Endothelial cell of umbilical vein (primary cell): ENCODE measurements around the gene CTDP1. TPM values are rescaled to one million over a fixed set of nuclear protein-coding genes. Genes with fewer than 3 reads are reported as not detected.

ENCODE experiments used
- BruUV-seq: library from RNA; stranded (reverse); fragments of 400-500 nt; replicated peaks from 2 replicates; lab custom pipeline; 2021; lab: Mats Ljungman, UMichigan
- CTCF ChIA-PET: fragments of 300-600, 350-600 bp; sonication (Branson Sonifier 250); formaldehyde crosslinking; loops from one replicate; lab custom pipeline; 2021; ENCODE audit warnings: antibody characterized with exemption, inconsistent platforms; lab: Charles Lee
- POLR2A ChIA-PET: fragments of 300-600, 350-600 bp; sonication (Branson Sonifier 250); formaldehyde crosslinking; loops from one replicate; lab custom pipeline; 2021; ENCODE audit warnings: antibody characterized with exemption, inconsistent platforms; lab: Charles Lee
- DNase-seq: peaks from one replicate; pipeline ENCODE4 v3.0.0-alpha.2; 2011; ENCODE audit warnings: low read depth, low spot score
- FAIRE-seq: peaks from 2 replicates; lab custom pipeline; 2011; peaks lifted over from hg19 to GRCh38; lab: Jason Lieb, UNC
- H2AFZ ChIP-seq: 2 replicates; pipeline ENCODE4 v1.6.0; 2012; ENCODE audit warnings: low read depth, low read length, control low read depth, inconsistent platforms
- H3K27ac ChIP-seq: 2 replicates; pipeline ENCODE4 v1.5.1; 2011; ENCODE audit warnings: low read depth, mild to moderate bottlenecking, control low read depth, low read length, moderate library complexity; ENCODE audit not compliant: insufficient read depth
- H3K27me3 ChIP-seq, 2 experiments: 2 replicates each; pipeline versions ENCODE4 v1.6.0 to v1.6.1; 2011; ENCODE audit warnings: low read length in 2 of 2, mixed read lengths in 1 of 2; ENCODE audit not compliant: control insufficient read depth in 2 of 2, insufficient read depth in 2 of 2
- H3K36me3 ChIP-seq, 2 experiments: 2 replicates in 1 of 2; 3 replicates in 1 of 2; pipeline ENCODE4 v1.5.1; 2011; ENCODE audit warnings: low read length in 2 of 2, mild to moderate bottlenecking in 1 of 2, moderate library complexity in 1 of 2; ENCODE audit not compliant: control insufficient read depth in 2 of 2, insufficient read depth in 2 of 2; ENCODE audit errors: extremely low read depth in 1 of 2
- H3K4me1 ChIP-seq: 3 replicates; pipeline ENCODE4 v1.5.1; 2011; ENCODE audit warnings: mild to moderate bottlenecking, low read length; ENCODE audit not compliant: control insufficient read depth, insufficient read depth; ENCODE audit errors: extremely low read depth
- H3K4me2 ChIP-seq: 2 replicates; pipeline ENCODE4 v1.6.1; 2011; ENCODE audit warnings: low read length, control low read depth, mixed read lengths; ENCODE audit not compliant: insufficient read depth
- H3K4me3 ChIP-seq, 3 experiments: fragments of 200-600 bp in 1 of 3; sonication (generic), shearing (Covaris generic) in 1 of 3; replicated peaks in 1 of 3; 2 replicates each; pipeline ENCODE4 v1.5.1; 2011 to 2016; ENCODE audit warnings: control low read depth in 3 of 3, low read length in 3 of 3, mild to moderate bottlenecking in 2 of 3, inconsistent platforms in 1 of 3, low read depth in 1 of 3, moderate library complexity in 1 of 3; ENCODE audit not compliant: insufficient read depth in 1 of 3
- H3K79me2 ChIP-seq: 2 replicates; pipeline ENCODE4 v1.6.0; 2012; ENCODE audit warnings: low read length, inconsistent platforms; ENCODE audit not compliant: control insufficient read depth, insufficient read depth
- H3K9ac ChIP-seq: replicated peaks from 2 replicates; pipeline ENCODE3; 2011; ENCODE audit warnings: low read length, control low read depth; ENCODE audit not compliant: insufficient read depth; ENCODE audit errors: extremely low read depth
- H3K9me1 ChIP-seq: replicated peaks from 3 replicates; pipeline ENCODE4 v1.6.0; 2011; ENCODE audit warnings: mild to moderate bottlenecking, low read length; ENCODE audit not compliant: control insufficient read depth, insufficient read depth; ENCODE audit errors: extremely low read depth
- H3K9me3 ChIP-seq: replicated peaks from 2 replicates; pipeline ENCODE4 v1.5.1; 2012; ENCODE audit warnings: low read length, inconsistent platforms; ENCODE audit not compliant: control insufficient read depth, insufficient read depth
- H4K20me1 ChIP-seq: replicated peaks from 2 replicates; pipeline ENCODE3; 2011; ENCODE audit warnings: mild to moderate bottlenecking, low read length; ENCODE audit not compliant: control insufficient read depth, insufficient read depth; ENCODE audit errors: extremely low read depth
- CTCF ChIP-seq, 2 donors: IDR thresholded peaks; 1 replicate in 1 of 2; 2 replicates in 1 of 2; pipeline ENCODE4 v1.5.1; 2011; ENCODE audit warnings: low read length in 2 of 2, mild to moderate bottlenecking in 2 of 2, moderate library complexity in 2 of 2, control low read depth in 1 of 2, inconsistent platforms in 1 of 2, low read depth in 1 of 2; ENCODE audit not compliant: insufficient read depth in 1 of 2; ENCODE audit errors: extremely low read depth in 1 of 2
- EZH2 ChIP-seq: IDR thresholded peaks from 2 replicates; pipeline ENCODE4 v1.6.1; 2012; ENCODE audit warnings: borderline replicate concordance, low read depth, mild to moderate bottlenecking, moderate library complexity, low read length, inconsistent platforms; ENCODE audit not compliant: severe bottlenecking
- FOS ChIP-seq: IDR thresholded peaks from 2 replicates; pipeline ENCODE4 v1.6.1; 2011; ENCODE audit warnings: mild to moderate bottlenecking, low read length, moderate library complexity, borderline replicate concordance; ENCODE audit not compliant: insufficient read depth
- GATA2 ChIP-seq: IDR thresholded peaks from 2 replicates; pipeline ENCODE4 v1.7.0; 2011; ENCODE audit warnings: low read depth, mild to moderate bottlenecking, moderate library complexity, mixed read lengths, low read length; ENCODE audit not compliant: insufficient read length, insufficient read depth
- JUN ChIP-seq: IDR thresholded peaks from 2 replicates; pipeline ENCODE4 v1.6.1; 2011; ENCODE audit warnings: borderline replicate concordance, low read depth; ENCODE audit not compliant: insufficient read length, insufficient read depth
- MAX ChIP-seq: IDR thresholded peaks from 2 replicates; pipeline ENCODE4 v1.6.1; 2011; ENCODE audit not compliant: insufficient read depth, insufficient read length
- MYC ChIP-seq: IDR thresholded peaks from one replicate; pipeline ENCODE4 v1.6.1; 2011; ENCODE audit warnings: mild to moderate bottlenecking, low read depth, low read length
- POLR2A ChIP-seq: IDR thresholded peaks from 2 replicates; pipeline ENCODE4 v1.6.1; 2012; ENCODE audit warnings: low read depth, mild to moderate bottlenecking, control low read depth, low read length
- POLR2AphosphoS5 ChIP-seq: IDR thresholded peaks from 2 replicates; pipeline ENCODE4 v1.6.1; 2012; ENCODE audit warnings: low read depth, mild to moderate bottlenecking, control low read depth, low read length, moderate library complexity; ENCODE audit not compliant: insufficient read depth
- dilution Hi-C: fragments of 300-500 bp; cut with MboI; formaldehyde crosslinking; loops from one replicate; pipeline ENCODE4 v1.15.0; 2019; ENCODE audit warnings: low sequenced_read_pairs; ENCODE audit not compliant: extremely low pct_ligation_motif_present
- intact Hi-C: fragments of 100-400 bp; cut with micrococcal nuclease; formaldehyde crosslinking; loops from one replicate; pipeline ENCODE4 v1.10.0; 2022
- polyA plus RNA-seq, 4 experiments: library from polyadenylated mRNA; depleted of rRNA in 3 of 4; stranded (reverse) in 3 of 4; unstranded in 1 of 4; fragments of >200 nt; gene quantifications; 2 replicates each; pipeline versions ENCODE4 v1.2.1 to v1.2.3, GENCODE V29; 2011 to 2012; ENCODE audit warnings: missing spikeins in 1 of 4
- total RNA-seq: library from RNA; stranded (reverse); gene quantifications from 2 replicates; pipeline ENCODE4 v1.2.3, GENCODE V29; 2021

The CTDP1 gene
- total and polyA plus RNA-seq, 2 donors (not counting 3 experiments of a cell fraction or from before 2014, with no cell fraction given): 15.3 to 27.6 TPM

GRCh38 chr18:79789901-79790890 lies 110.6 kb downstream of the CTDP1 start:
- no peak overlapping the region for H3K27ac ChIP-seq
- ChIA-PET POLR2A (no interaction called here), CTCF (no interaction called here)

More at GRCh38 chr18:79789901-79790890, 110.6 kb downstream of the CTDP1 start:
- no peaks in the 10 kb centered on the region for H3K79me2 ChIP-seq
- no peaks in the 10 kb centered on the region for H3K36me3 ChIP-seq
- no peak overlapping the region for H3K9ac ChIP-seq
- no peaks in the 10 kb centered on the region for H3K4me1 ChIP-seq
- no peak for DNase-seq
- H3K9me3 ChIP-seq: no peaks in the 10 kb centered on the region
- H4K20me1 ChIP-seq: no peaks in the 10 kb centered on the region
- peaks cover 15 to 18% of the 10 kb centered on the region in 2 experiments for H3K27me3 ChIP-seq
- FAIRE-seq: no peak
- TF ChIP-seq EZH2 (no peak), CTCF (IDR thresholded peaks at IDR 0.05; ENCODE audit: extremely low read depth in 1 of 2, insufficient read depth in 1 of 2, low read depth in 1 of 2, low read length in 2 of 2) (no peak), JUN (no peak), POLR2AphosphoS5 (no peak), FOS (no peak), GATA2 (no peak), MYC (no peak), MAX (no peak), POLR2A (no peak)
- no peak overlapping the region for H2AFZ ChIP-seq
- dilution Hi-C loops: no loop called here
- BruUV-seq: no TSS peak
- H3K4me2 ChIP-seq: no peak overlapping the region
- intact Hi-C loops: loop anchor here (10.0 kb wide), 1 partner anchor 165 kb away; the partner anchor contains the start of gene SLC66A2
- no peak overlapping the region for H3K4me3 ChIP-seq
- H3K9me1 ChIP-seq: no peaks in the 10 kb centered on the region
